A549 (cell line): ENCODE results near the gene PRAC2.

Experiments
- POLR2A ChIP-seq: IDR thresholded peaks from 2 replicates; pipeline ENCODE4 v1.6.1; 2012; ENCODE audit warnings: mild to moderate bottlenecking, low read length
- TF ChIP-seq, protein P1 (sequence below): IDR thresholded peaks from 2 replicates; pipeline ENCODE4 v1.6.1; 2012; ENCODE audit warnings: low read depth, borderline replicate concordance
- TF ChIP-seq, protein P2 (sequence below): fragments of 450-650 bp; IDR thresholded peaks from 2 replicates; pipeline ENCODE4 v1.6.1; 2014; ENCODE audit warnings: antibody characterized with exemption
- TF ChIP-seq, protein P3 (sequence below): fragments of 200-600 bp; sonication (generic); IDR thresholded peaks from 2 replicates; pipeline ENCODE4 v1.6.1; 2016; ENCODE audit warnings: antibody characterized with exemption, mild to moderate bottlenecking, moderate library complexity
- TF ChIP-seq, protein P4 (sequence below): IDR thresholded peaks from 2 replicates; pipeline ENCODE4 v1.6.1; 2012

DNA sequence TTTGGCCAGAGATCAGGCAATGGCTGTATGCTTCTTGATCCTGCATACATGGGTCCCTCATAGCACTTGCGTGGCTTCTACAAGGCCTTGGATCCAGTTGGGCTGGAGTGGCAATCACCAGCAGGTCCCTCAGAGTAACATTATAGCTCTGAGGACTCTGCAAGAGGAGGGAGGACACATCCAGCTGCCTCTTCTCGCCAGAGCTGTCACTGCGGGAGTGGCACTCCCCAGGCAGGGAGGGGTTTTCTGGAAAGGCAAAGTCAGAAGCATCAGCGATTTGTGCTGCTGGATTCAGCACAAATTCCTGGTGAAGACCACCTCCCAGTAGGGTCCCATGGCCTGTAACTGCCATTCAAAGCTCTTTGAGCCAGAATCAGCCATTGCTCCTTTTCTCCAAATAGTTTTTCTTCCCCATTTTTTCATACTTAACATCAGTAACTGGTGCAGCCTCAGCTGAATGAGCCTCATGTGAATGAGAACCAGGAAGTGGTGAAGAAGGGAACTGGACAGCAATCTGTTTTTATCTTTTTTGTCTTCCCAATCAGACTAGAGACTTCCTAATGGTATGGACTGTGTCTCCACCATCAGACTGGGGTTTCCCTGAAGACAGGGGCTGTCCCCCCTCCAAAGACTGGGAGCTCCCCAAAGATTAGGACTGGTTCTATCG lies 46.2 kb downstream of the PRAC2 start:
- TF ChIP-seq, protein P1, sequence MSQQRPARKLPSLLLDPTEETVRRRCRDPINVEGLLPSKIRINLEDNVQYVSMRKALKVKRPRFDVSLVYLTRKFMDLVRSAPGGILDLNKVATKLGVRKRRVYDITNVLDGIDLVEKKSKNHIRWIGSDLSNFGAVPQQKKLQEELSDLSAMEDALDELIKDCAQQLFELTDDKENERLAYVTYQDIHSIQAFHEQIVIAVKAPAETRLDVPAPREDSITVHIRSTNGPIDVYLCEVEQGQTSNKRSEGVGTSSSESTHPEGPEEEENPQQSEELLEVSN = no peak
- no peak for TF ChIP-seq POLR2A
- TF ChIP-seq, protein P2, sequence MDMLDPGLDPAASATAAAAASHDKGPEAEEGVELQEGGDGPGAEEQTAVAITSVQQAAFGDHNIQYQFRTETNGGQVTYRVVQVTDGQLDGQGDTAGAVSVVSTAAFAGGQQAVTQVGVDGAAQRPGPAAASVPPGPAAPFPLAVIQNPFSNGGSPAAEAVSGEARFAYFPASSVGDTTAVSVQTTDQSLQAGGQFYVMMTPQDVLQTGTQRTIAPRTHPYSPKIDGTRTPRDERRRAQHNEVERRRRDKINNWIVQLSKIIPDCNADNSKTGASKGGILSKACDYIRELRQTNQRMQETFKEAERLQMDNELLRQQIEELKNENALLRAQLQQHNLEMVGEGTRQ = no peak
- TF ChIP-seq, protein P3, sequence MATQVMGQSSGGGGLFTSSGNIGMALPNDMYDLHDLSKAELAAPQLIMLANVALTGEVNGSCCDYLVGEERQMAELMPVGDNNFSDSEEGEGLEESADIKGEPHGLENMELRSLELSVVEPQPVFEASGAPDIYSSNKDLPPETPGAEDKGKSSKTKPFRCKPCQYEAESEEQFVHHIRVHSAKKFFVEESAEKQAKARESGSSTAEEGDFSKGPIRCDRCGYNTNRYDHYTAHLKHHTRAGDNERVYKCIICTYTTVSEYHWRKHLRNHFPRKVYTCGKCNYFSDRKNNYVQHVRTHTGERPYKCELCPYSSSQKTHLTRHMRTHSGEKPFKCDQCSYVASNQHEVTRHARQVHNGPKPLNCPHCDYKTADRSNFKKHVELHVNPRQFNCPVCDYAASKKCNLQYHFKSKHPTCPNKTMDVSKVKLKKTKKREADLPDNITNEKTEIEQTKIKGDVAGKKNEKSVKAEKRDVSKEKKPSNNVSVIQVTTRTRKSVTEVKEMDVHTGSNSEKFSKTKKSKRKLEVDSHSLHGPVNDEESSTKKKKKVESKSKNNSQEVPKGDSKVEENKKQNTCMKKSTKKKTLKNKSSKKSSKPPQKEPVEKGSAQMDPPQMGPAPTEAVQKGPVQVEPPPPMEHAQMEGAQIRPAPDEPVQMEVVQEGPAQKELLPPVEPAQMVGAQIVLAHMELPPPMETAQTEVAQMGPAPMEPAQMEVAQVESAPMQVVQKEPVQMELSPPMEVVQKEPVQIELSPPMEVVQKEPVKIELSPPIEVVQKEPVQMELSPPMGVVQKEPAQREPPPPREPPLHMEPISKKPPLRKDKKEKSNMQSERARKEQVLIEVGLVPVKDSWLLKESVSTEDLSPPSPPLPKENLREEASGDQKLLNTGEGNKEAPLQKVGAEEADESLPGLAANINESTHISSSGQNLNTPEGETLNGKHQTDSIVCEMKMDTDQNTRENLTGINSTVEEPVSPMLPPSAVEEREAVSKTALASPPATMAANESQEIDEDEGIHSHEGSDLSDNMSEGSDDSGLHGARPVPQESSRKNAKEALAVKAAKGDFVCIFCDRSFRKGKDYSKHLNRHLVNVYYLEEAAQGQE = no peak
- TF ChIP-seq, protein P4, sequence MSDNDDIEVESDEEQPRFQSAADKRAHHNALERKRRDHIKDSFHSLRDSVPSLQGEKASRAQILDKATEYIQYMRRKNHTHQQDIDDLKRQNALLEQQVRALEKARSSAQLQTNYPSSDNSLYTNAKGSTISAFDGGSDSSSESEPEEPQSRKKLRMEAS = no peak
